Stimulated activated CD8-positive, alpha-beta memory T cell treated with anti-CD3 and anti-CD28 coated beads, Interleukin-12 subunit alpha, Interleukin-12 subunit beta, amount 100 ng/mL, for 1 hour (primary cell): ENCODE measurements around the gene DCTN2.
A peak's percentile ranks its signal among the peaks of the same experiment; 100 is the strongest.
"Not testable (repeated sequence)": the region's sequence is repeated elsewhere in the genome, so short reads cannot be mapped to it uniquely, and the experiment has no call there.

Experiments
- DNase-seq: peaks from one replicate; pipeline ENCODE4 v3.0.0-alpha.2; 2020; ENCODE audit warnings: low read depth

DCTN2 gene

GRCh38 chr12:57527184-57527583 lies 19.8 kb downstream of the DCTN2 start:
- DNase-seq: no peak

GRCh38 chr12:57526477-57527126 lies 20.4 kb downstream of the DCTN2 start:
- no peak for DNase-seq

GRCh38 chr12:57525615-57526383 lies 21.2 kb downstream of the DCTN2 start:
- DNase-seq: no peak

GRCh38 chr12:57524814-57525614 lies 22.0 kb downstream of the DCTN2 start:
- no peak for DNase-seq

- no peak for DNase-seq
Measured at GRCh38 chr12:57523706-57524614, 23.0 kb downstream of the DCTN2 start.

GRCh38 chr12:57522887-57523705 lies 23.9 kb downstream of the DCTN2 start:
- no peak for DNase-seq

GRCh38 chr12:57522011-57522886 lies 24.7 kb downstream of the DCTN2 start, which contains the start of gene MBD6:
MBD6 (plus strand) TSS chr12:57522824; CDS start chr12:57524304, 1,480 bp downstream.
- peak; percentile 74 for DNase-seq

GRCh38 chr12:57521525-57522010 lies 25.4 kb downstream of the DCTN2 start:
- no peak for DNase-seq

- peak; percentile 99 for DNase-seq
Measured at GRCh38 chr12:57520053-57520818, 26.8 kb downstream of the DCTN2 start, which contains the start of gene DDIT3. DDIT3 (minus strand) TSS chr12:57520514; CDS start chr12:57517406, 3,108 bp downstream.

GRCh38 chr12:57519796-57520052 lies 27.3 kb downstream of the DCTN2 start:
- DNase-seq: no peak

GRCh38 chr12:57518920-57519795 lies 27.8 kb downstream of the DCTN2 start:
- no peak for DNase-seq

GRCh38 chr12:57518176-57518919 lies 28.6 kb downstream of the DCTN2 start:
- DNase-seq: no peak

GRCh38 chr12:57517718-57518117 lies 29.3 kb downstream of the DCTN2 start:
- DNase-seq: not testable (repeated sequence)

GRCh38 chr12:57517187-57517586 lies 29.8 kb downstream of the DCTN2 start:
- DNase-seq: no peak

GRCh38 chr12:57516617-57517153 lies 30.3 kb downstream of the DCTN2 start:
- DNase-seq: no peak

- DNase-seq: no peak
Measured at GRCh38 chr12:57515934-57516541, 31.0 kb downstream of the DCTN2 start.
